ENCODE data around the gene OLFM2.

GRCh38 chr19:9863759-9864158, 72.6 kb downstream of the OLFM2 start:
- TF ChIP-seq CTCF (IDR thresholded peaks at IDR 0.05) (no peak), POLR2A (IDR thresholded peaks at IDR 0.05) (no peak)
